HepG2 (cell line): ENCODE results near the gene ANKRD2. TPM values are rescaled to one million over a fixed set of nuclear protein-coding genes. Genes with fewer than 3 reads are reported as not detected.

ENCODE experiments used
- ATAC-seq: fragments of 200-7000 bp; cut with Tn5 transposase; 3 replicates; pipeline ENCODE4 v1.9.1; 2020; ENCODE audit warnings: mild to moderate bottlenecking, moderate library complexity
- BruUV-seq: library from RNA; stranded (reverse); fragments of 400-500 nt; replicated peaks from 2 replicates; lab custom pipeline; 2021; lab: Mats Ljungman, UMichigan
- CTCF ChIA-PET: fragments of 300-600 bp; formaldehyde crosslinking; extraction: SDS; loops from one replicate; lab custom pipeline; 2021; ENCODE audit warnings: low total read pairs, inconsistent platforms, low intra/inter-chr PET ratio; lab: Yijun Ruan, JAX
- POLR2A ChIA-PET: fragments of 350-600 bp; sonication (Branson Sonifier 250); formaldehyde crosslinking; loops from one replicate; lab custom pipeline; 2020; ENCODE audit warnings: antibody characterized with exemption, inconsistent platforms; lab: Yijun Ruan, JAX
- DNase-seq: peaks from one replicate; pipeline ENCODE4 v3.0.0-alpha.2; 2015; ENCODE audit warnings: low spot score
- FAIRE-seq: peaks from 3 replicates; lab custom pipeline; 2011; peaks lifted over from hg19 to GRCh38; lab: Jason Lieb, UNC
- H2AFZ ChIP-seq: one replicate; pipeline ENCODE4 v1.6.1; 2011; ENCODE audit warnings: low read length, inconsistent platforms
- H3K27ac ChIP-seq: fragments of 300-600 bp; 3 replicates; pipeline ENCODE4 v1.8.0; 2011; ENCODE audit warnings: mixed run types, mild to moderate bottlenecking, mixed read lengths, low read length, inconsistent platforms; ENCODE audit not compliant: insufficient read depth; ENCODE audit errors: extremely low read length
- H3K27me3 ChIP-seq, 2 experiments: fragments of 200-600 bp in 1 of 2; 2 replicates in 1 of 2; 3 replicates in 1 of 2; pipeline versions ENCODE4 v1.6.0 to v1.8.0; 2011; ENCODE audit warnings: low read length in 2 of 2, mild to moderate bottlenecking in 2 of 2, moderate library complexity in 2 of 2, inconsistent platforms in 1 of 2; ENCODE audit not compliant: insufficient read depth in 2 of 2, control insufficient read depth in 1 of 2
- H3K36me3 ChIP-seq, 2 experiments: fragments of 200-600 bp in 1 of 2; replicated peaks in 1 of 2; 2 replicates in 1 of 2; 3 replicates in 1 of 2; pipeline versions ENCODE4 v1.5.1 to v1.8.0; 2011; ENCODE audit warnings: low read length in 2 of 2, inconsistent platforms in 1 of 2; ENCODE audit not compliant: insufficient read depth in 2 of 2, control insufficient read depth in 1 of 2
- H3K4me1 ChIP-seq: 2 replicates; pipeline ENCODE4 v1.5.1; 2012; ENCODE audit warnings: low read length, inconsistent platforms; ENCODE audit not compliant: insufficient read depth
- H3K4me2 ChIP-seq: 2 replicates; pipeline ENCODE4 v1.6.0; 2011; ENCODE audit warnings: low read depth, low read length, inconsistent platforms
- H3K4me3 ChIP-seq, 3 experiments: fragments of 200-600 bp in 1 of 3; sonication (generic), shearing (Covaris generic) in 1 of 3; replicated peaks in 1 of 3; 2 replicates each; pipeline ENCODE4 v1.5.1; 2011 to 2016; ENCODE audit warnings: low read length in 3 of 3, inconsistent platforms in 2 of 3, low read depth in 2 of 3, mild to moderate bottlenecking in 2 of 3, control low read depth in 1 of 3, mixed read lengths in 1 of 3; ENCODE audit not compliant: insufficient read depth in 1 of 3
- H3K79me2 ChIP-seq: one replicate; pipeline ENCODE4 v1.6.1; 2011; ENCODE audit warnings: low read length, inconsistent platforms; ENCODE audit not compliant: insufficient read depth
- H3K9ac ChIP-seq: 2 replicates; pipeline ENCODE4 v1.6.0; 2011; ENCODE audit warnings: mild to moderate bottlenecking, low read depth, low read length, inconsistent platforms; ENCODE audit not compliant: insufficient read depth
- H3K9me3 ChIP-seq: 2 replicates; pipeline ENCODE4 v1.5.1; 2012; ENCODE audit warnings: mild to moderate bottlenecking, low read length
- H4K20me1 ChIP-seq: 2 replicates; pipeline ENCODE4 v1.6.0; 2011; ENCODE audit warnings: inconsistent platforms, mild to moderate bottlenecking, low read length, moderate library complexity; ENCODE audit not compliant: insufficient read depth
- HES4 ChIP-seq: sonication (generic); formaldehyde crosslinking; IDR thresholded peaks from 2 replicates; pipeline ENCODE4 v1.9.0; 2021; ENCODE audit warnings: mild to moderate bottlenecking, missing genetic modification reagents, borderline replicate concordance
- HNF1B ChIP-seq: sonication (generic); formaldehyde crosslinking; IDR thresholded peaks from 2 replicates; pipeline ENCODE4 v1.5.1; 2020; ENCODE audit warnings: mild to moderate bottlenecking, moderate library complexity, missing genetic modification reagents
- HOMEZ ChIP-seq: IDR thresholded peaks from 2 replicates; pipeline ENCODE4 v1.6.1; 2016; ENCODE audit warnings: low read depth
- SAFB2 ChIP-seq: sonication (generic); formaldehyde crosslinking; IDR thresholded peaks from 2 replicates; pipeline ENCODE4 v1.5.1; 2020; ENCODE audit warnings: missing genetic modification reagents, low read depth, mild to moderate bottlenecking, borderline replicate concordance
- SMC3 ChIP-seq: IDR thresholded peaks from 2 replicates; pipeline ENCODE4 v1.6.1; 2011; ENCODE audit warnings: low read length, improper control_type of control experiment
- STAG1 ChIP-seq: sonication (generic); formaldehyde crosslinking; IDR thresholded peaks from 2 replicates; pipeline ENCODE4 v1.4.0; 2020; ENCODE audit warnings: missing genetic modification reagents
- ZFP82 ChIP-seq: sonication (generic); formaldehyde crosslinking; IDR thresholded peaks from 2 replicates; pipeline ENCODE4 v1.5.1; 2020; ENCODE audit warnings: mild to moderate bottlenecking, missing genetic modification reagents, borderline replicate concordance
- ZHX2 ChIP-seq, 2 experiments: sonication (generic) in 1 of 2; formaldehyde crosslinking in 1 of 2; IDR thresholded peaks; 2 replicates each; pipeline versions ENCODE4 v1.6.1 to v1.9.0; 2014 to 2022; ENCODE audit warnings: antibody characterized with exemption in 1 of 2, borderline replicate concordance in 1 of 2, inconsistent platforms in 1 of 2, low read depth in 1 of 2, missing genetic modification reagents in 1 of 2
- ZNF558 ChIP-seq: sonication (generic); formaldehyde crosslinking; IDR thresholded peaks from 2 replicates; pipeline ENCODE4 v1.9.0; 2022; ENCODE audit warnings: mild to moderate bottlenecking, missing genetic modification reagents, borderline replicate concordance
- WGBS: methylation state at CpG from one replicate; pipeline ENCODE4 v1.1.6; 2017; ENCODE audit warnings: low lambda C conversion rate; 5-methylcytosine and 5-hydroxymethylcytosine counted together
- in situ Hi-C: cut with HindIII; loops from 2 replicates; pipeline ENCODE4 v1.10.0; 2017; ENCODE audit warnings: low pct_unique_long_range_greater_than_20kb; ENCODE audit not compliant: extremely low pct_ligation_motif_present
- intact Hi-C: fragments of 100-400 bp; cut with micrococcal nuclease; formaldehyde crosslinking; loops from one replicate; pipeline ENCODE4 v1.10.0; 2022; ENCODE audit not compliant: unreplicated experiment
- polyA plus RNA-seq, 8 experiments: library from polyadenylated mRNA; depleted of rRNA in 3 of 8; stranded (reverse) in 7 of 8; unstranded in 1 of 8; fragments of >200 nt; fragmentation: Illumina TruSeq in 4 of 8; extraction: Trizol in 4 of 8; gene quantifications; 2 replicates each; pipeline versions ENCODE4 v1.2.1 to v1.2.3, GENCODE V29; 2011 to 2016; ENCODE audit warnings: low read depth in 4 of 8, missing spikeins in 1 of 8, mixed read lengths in 1 of 8; ENCODE audit not compliant: insufficient read depth in 1 of 8
- total RNA-seq, 5 experiments: library from RNA; depleted of rRNA; stranded (reverse); fragments of >200 nt; fragmentation: Illumina TruSeq; extraction: Trizol; gene quantifications; 2 replicates each; pipeline ENCODE4 v1.2.3, GENCODE V29; 2016; ENCODE audit warnings: low read depth in 1 of 5
- TF ChIP-seq, protein P1 (sequence below): IDR thresholded peaks from 2 replicates; pipeline ENCODE4 v1.6.1; 2012; ENCODE audit warnings: low read depth, low read length, improper control_type of control experiment
- TF ChIP-seq, protein P2 (sequence below): IDR thresholded peaks from 2 replicates; pipeline ENCODE4 v1.6.1; 2016; ENCODE audit warnings: missing genetic modification reagents, missing compliant biosample characterization

The ANKRD2 gene
- total and polyA plus RNA-seq, 2 of the 13 experiments (the other 11 are each of a cell fraction or from before 2014, with no cell fraction given) = not detected

- TF ChIP-seq HNF1B (CRISPR knock-in tag) (no peak), SMC3 (peak; percentile 85), STAG1 (CRISPR knock-in tag) (peak; percentile 83), HOMEZ (CRISPR knock-in tag) (no peak), ZFP82 (no peak)
- TF ChIP-seq, protein P1, sequence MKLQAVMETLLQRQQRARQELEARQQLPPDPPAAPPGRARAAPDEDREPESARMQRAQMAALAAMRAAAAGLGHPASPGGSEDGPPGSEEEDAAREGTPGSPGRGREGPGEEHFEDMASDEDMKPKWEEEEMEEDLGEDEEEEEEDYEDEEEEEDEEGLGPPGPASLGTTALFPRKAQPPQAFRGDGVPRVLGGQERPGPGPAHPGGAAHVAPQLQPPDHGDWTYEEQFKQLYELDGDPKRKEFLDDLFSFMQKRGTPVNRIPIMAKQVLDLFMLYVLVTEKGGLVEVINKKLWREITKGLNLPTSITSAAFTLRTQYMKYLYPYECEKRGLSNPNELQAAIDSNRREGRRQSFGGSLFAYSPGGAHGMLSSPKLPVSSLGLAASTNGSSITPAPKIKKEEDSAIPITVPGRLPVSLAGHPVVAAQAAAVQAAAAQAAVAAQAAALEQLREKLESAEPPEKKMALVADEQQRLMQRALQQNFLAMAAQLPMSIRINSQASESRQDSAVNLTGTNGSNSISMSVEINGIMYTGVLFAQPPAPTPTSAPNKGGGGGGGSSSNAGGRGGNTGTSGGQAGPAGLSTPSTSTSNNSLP = no peak
Observed at GRCh38 chr10:97612386-97612785, 39.8 kb downstream of the ANKRD2 start (continued).

GRCh38 chr10:97618285-97618684 is 45.7 kb downstream of the ANKRD2 start:
- CTCF ChIA-PET = no interaction called here
- 99% methylated on average over 4 of the region's 4 CpGs for WGBS
- TF ChIP-seq ZNF558 (CRISPR knock-in tag) (no peak), ZHX2 (IDR thresholded peaks at IDR 0.05; ENCODE audit: low read depth) (no peak), ZHX2 (CRISPR knock-in tag; IDR thresholded peaks at IDR 0.05; ENCODE audit: borderline replicate concordance) (no peak), SAFB2 (no peak), HES4 (CRISPR knock-in tag) (no peak)
- TF ChIP-seq, protein P2, sequence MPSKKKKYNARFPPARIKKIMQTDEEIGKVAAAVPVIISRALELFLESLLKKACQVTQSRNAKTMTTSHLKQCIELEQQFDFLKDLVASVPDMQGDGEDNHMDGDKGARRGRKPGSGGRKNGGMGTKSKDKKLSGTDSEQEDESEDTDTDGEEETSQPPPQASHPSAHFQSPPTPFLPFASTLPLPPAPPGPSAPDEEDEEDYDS (CRISPR knock-in tag) = no peak

More at GRCh38 chr10:97618285-97618684, 45.7 kb downstream of the ANKRD2 start:
- FAIRE-seq (no peak), DNase-seq (no peak), ATAC-seq (no peak)
- peaks cover 21% of the 10 kb centered on the region for H3K4me1 ChIP-seq
- H3K27ac ChIP-seq = no peak overlapping the region
- no peaks in the 10 kb centered on the region for H3K79me2 ChIP-seq
- H3K27me3 ChIP-seq = no peaks in the 10 kb centered on the region
- no TSS peak for BruUV-seq
- H3K36me3 ChIP-seq = no peaks in the 10 kb centered on the region
- no peak overlapping the region for H3K4me2 ChIP-seq
- intact Hi-C loops = no loop called here
- H3K9ac ChIP-seq = no peak overlapping the region
- in situ Hi-C loops = no loop called here
- no peaks in the 10 kb centered on the region for H3K9me3 ChIP-seq
- POLR2A ChIA-PET = no interaction called here
- H3K4me3 ChIP-seq = no peak overlapping the region
- H4K20me1 ChIP-seq = no peaks in the 10 kb centered on the region
- no peak overlapping the region for H2AFZ ChIP-seq
